ENCODE data around the gene CYP2B6.
"Not testable (repeated sequence)": the region's sequence is repeated elsewhere in the genome, so short reads cannot be mapped to it uniquely, and the experiment has no call there.

Gene CYP2B6

GRCh38 chr19:41039806-41040205, 48.7 kb downstream of the CYP2B6 start:
- no peak for DNase-seq

- DNase-seq, result not testable (repeated sequence)
Measured at GRCh38 chr19:41045095-41045494, 54.0 kb downstream of the CYP2B6 start.

- no peak for DNase-seq
Measured at GRCh38 chr19:41050426-41050825, 59.3 kb downstream of the CYP2B6 start.

- DNase-seq, result not testable (repeated sequence)
Measured at GRCh38 chr19:41052162-41052561, 61.1 kb downstream of the CYP2B6 start.

- not testable (repeated sequence) for DNase-seq
Measured at GRCh38 chr19:41053331-41053730, 62.2 kb downstream of the CYP2B6 start.

- no peak for DNase-seq
Measured at GRCh38 chr19:41064974-41065569, 74.0 kb downstream of the CYP2B6 start.

Measured in activated gamma-delta T cell treated with Interleukin-2 at 50 U/mL for 16 hours (primary cell).